DMS79 (cell line): ENCODE data around the gene TNIP2.
"Not testable (repeated sequence)": the region's sequence is repeated elsewhere in the genome, so short reads cannot be mapped to it uniquely, and the experiment has no call there.

Source experiments
- DNase-seq: peaks from one replicate; lab custom pipeline; 2025; lab: John Stamatoyannopoulos, UW

TNIP2 gene

DNA sequence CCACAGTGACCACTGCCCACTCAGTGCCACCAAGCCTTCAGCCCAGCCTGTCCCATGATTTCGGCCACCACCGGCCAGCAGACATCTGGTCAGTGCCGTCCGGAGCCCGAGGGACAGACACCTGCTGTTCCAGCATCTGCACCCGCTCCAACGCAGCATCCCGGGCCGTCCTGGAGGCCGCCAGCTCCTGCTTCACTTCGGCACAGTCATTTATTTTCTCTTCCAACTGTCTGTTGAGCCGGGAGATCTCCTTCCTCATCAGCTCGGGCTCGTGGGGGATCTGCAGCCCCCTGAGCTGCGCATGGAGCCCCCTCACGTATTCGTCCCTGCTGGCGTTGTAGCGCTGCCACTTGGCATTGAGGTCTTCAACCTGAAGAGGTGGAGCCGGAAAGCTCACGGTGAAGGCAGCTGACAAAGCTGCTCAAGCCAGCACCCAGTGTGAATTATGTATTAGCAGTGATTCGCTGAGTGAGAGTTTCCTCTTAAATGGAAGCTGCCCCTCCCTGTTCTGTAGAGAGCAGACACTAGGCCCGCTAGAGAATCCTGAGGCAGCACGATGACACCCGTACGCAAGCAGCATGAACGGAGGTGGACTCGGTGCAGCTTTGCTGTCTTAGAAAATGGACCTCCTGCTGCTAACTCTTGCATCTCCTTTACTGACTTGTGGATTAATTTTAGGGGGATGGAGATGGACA, 11.4 kb downstream of the TNIP2 start:
- DNase-seq = no peak

DNA sequence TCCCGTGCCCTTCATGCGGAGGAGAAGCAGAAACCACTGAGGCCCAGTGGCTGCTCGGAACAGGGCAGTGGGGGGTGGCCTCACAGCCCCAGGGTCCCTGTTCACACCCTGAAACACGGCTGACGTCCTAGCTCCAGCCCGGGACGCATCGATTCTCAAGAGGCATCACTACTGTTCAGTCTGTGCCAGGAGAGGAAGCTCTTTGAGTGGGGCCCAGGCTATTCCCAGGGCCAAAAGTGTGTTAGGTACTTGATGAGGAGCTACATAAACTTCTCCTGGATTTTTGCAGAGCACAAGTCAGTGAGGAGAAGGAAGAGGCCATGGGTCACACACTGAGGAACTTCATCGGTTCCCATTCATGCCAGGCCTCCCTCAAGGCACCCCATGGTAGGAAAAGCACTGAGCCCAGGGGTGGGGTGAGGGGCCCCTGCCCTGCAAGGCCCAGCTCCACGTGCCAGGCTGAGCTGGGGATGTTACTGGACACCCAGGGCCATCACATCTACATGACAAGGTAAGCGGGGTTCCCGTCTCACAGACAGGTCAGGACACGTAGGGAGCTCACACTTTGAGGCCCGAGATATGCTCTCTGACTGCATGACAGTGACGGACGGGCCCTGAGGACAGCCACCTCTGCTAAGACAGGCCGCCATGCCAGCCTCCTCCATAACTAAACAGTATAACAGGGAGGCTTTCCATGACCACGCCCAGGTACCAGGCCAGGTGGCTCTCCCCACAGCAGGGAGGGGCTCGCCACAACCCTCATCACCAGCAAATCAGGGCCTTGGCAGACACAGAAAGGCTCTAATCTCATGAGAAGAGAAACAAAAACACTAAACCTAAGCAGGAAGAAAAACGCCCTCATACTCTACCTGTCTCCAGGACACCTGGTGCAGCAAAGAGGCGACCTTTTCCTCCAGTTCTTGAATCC, 12.4 kb downstream of the TNIP2 start:
- DNase-seq = no peak

DNA sequence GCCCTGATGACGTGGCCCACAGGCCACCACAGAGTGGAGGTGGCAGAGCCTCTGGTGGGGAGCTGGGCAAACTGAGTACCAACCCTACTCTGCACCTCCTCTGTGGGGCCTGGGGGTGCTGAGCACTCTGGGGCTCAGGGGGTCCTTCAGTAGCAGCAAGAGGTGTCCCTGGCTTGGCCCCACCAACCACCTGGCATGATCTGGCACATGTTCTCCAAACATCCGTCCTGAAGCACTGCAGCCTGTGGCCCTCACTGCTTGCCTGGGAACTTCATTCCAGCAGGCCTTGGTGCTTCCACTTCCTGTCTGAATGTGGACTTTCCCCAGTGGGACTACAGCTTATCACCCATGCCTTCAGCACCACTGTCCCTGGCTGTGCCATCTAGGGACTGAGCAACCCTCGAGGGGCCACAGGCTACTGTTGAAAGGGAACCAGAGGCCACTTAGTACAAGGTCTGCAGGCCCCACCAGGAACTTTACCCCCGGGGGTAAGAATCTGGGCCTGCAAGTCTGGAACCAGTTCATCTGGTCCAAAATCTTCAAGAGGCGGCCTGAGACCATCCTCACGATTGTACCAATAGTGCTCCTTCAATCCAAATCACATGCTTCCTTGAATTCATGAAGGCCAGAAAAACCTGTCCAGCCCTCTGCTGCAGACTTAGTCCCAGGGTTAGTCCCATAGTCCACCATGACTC, 13.2 kb downstream of the TNIP2 start:
- no peak for DNase-seq

DNA sequence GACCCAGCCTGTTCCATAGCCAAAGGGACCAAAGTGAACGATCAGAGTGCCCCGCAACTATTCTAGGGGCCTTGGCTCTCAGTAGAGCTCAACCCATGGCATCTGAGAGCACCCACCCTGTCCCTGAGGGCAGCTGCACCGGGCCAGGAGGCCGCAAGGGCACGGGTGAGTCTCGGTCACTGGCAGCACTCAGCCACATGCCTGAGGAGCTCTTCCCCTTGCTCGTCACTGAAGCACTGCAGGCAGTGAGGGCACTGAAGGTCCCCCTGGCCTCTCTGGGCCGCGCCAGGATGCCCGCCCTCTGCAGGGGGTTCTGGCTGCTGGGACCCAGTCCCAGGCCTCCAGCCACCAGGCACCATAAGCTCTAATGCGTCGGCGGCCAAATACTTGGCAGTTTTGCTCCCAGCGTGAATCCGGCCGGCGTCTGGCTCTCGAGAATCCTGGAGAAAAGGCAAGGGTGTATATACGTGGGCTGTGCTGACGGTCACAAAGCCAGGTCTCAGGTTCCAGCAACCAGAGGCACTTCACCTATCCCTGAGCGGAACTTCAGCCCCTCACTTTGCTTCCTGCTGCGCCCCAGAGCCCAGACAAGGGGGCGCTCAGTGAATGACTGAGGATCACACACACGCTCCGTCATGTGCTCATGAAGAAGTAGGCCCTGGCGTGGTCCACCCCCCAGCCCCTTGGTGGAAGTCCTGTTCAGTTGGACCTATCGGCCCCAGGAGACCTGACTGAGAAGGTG, 13.9 kb downstream of the TNIP2 start:
- no peak for DNase-seq

DNA sequence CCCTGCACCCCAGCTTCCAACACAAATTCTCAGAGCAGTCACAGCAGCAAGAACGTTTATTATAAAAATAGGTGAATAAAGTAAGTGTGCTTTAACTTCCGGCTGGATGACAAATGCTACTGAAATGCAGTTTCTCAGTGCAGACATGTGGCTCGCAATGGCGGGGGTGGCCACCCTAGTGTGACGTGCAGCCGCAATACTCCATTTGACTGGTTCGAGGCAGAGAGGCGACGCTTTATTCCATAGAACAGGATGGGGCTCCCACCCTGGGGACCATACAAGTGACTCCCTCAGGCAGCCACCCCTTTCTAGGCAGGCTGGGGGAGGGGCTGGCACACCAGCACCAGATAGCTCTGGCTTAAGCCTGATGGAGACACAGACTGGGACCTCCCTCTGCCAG, 14.5 kb downstream of the TNIP2 start:
- DNase-seq = no peak

DNA sequence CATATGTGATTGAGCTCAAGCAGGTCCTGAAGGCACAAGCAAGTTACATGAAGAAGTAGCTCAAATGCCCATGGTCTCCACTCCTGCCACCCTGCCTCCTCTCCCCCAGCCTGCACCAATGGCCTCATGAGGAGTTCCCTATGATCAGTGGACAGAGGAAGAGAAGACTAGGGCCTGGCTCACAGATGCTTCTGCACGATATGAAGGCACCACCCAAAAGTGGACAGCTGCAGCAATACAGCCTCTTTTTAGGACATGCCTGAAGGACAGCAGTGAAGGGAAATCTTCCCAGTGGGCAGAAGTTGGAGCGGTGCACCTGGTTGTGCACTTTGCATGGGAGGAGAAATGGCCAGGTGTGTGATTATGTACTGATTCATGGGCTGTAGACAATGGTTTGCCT, 17.8 kb downstream of the TNIP2 start:
- DNase-seq = not testable (repeated sequence)

DNA sequence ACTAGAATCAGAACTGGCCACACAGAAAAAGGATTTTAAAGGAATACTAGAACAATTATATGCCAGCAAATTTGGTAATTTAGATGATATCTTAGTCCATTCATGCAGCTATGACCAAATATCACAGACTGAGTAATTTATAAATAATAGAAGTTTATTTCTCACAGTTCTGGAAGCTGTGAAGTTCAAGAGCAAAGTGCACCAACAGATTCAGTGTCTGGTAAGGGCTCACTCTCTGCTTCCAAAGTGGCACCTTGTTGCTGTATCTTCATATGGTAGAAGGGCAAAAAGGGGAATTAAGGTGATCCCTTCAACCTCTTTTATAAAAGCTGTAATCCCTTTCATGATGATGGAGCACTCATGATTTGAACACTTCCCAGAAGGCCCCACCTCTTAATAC, 20.3 kb downstream of the TNIP2 start:
- no peak for DNase-seq

DNA sequence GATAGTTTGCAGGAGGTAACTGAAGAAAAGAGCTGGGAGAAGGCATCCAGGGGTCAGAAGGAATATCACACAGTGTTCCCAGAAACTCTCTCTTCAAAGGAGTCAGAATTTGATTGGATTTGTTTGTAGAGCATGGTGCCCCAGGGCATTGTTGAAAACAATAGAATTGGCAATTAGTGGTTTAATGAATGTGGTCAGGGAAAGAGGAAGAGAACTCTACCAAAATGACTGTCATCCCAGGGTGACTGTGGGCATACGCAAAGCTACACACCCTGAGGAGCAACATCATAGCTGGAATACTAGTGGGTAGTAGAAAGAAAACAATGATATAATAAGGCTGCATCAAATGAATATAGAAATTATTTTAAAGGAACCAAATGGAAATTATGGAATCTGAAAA, 21.5 kb downstream of the TNIP2 start:
- no peak for DNase-seq

DNA sequence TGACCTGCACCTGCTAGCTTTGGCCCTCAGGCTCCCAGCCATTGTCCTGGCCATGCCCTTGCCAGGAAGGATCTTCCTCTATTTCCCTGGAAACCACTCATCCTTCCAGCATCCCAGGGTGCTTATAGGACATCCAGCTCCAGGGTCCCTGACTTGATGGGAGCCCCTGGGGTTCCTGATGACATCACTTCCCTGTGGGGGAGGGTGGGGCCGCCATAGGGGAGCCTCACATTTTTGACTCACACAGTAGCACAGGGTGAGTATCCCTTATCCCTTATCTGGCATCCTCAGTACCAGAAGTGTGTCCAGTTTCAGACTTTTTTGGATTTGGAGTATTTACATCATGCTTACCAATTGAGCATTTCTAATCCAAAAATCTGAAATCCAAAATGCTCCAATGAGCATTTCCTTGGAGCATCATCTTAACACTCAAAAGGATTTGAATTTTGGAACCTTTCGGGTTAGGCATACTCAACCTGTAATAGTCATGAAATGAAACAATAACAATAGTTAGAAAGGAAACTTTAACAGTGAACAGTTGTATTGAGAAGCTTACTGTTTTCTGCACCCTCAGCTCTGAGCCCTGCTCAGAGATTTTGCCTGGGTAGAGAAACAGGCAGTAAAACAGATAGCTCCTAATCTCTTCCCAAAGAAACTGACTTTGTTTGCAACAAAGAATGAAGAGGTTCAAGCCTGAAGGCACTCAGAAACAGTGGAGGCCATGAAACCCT, 22.1 kb downstream of the TNIP2 start:
- no peak for DNase-seq

DNA sequence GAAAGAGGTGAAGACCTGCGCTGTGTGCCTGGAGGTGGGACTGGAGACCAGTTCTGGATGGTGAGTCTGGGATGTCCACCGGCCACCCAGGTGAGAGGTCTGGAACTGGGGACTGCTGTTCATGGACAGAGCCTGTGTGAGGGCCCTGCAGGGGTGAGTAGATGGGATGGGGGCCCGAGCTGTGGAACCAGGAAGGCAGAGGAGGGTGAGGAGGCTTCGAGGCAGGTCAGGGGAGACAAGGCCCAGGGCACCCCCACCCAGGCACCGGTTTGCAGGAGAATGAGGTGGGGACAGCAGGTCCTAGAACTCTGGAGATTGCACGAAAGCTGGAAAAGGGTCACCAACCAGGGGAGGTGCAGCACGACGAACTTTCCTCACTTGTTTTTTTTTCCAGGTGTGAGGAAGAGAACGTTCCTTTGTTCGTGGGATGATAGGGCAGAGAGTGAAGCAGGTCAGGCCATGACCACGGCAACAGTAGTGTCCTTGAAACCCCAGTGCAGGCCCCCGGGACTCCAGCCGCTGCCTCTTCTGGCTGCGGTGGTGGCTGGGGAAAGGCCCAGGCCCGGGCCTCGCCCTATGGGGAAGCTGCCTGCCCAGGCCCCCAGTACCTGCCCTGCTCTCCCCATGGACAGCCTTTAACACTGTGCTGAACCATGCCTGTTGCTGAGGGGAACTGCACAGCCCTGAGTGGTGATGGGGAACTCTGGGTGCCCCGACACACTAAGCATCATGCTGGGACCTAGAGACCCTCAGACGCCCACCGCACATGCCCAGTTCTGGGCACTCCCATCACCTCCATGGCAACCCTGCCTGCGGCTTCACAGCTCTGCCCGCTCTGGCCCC, 22.9 kb downstream of the TNIP2 start:
- DNase-seq = no peak

DNA sequence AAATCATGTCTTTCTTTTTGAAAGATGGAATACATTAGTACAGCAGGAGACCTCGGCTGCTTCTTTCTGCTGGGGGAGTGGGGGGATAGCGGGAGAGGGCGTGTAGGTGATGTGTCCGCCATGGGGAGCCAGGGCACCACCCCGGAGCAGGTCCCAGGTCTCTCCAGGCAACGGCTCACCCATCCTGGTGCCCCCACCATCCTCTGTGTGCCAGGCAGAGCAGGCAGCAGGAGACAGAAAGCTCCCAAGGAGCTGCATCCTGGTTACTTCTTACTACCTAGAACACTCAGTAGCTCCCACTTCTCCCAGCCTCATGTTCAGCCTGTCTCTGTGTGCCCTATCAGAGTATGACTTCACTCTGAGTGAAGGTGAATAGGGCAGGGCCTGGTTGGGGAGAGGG, 23.6 kb downstream of the TNIP2 start:
- DNase-seq = no peak

DNA sequence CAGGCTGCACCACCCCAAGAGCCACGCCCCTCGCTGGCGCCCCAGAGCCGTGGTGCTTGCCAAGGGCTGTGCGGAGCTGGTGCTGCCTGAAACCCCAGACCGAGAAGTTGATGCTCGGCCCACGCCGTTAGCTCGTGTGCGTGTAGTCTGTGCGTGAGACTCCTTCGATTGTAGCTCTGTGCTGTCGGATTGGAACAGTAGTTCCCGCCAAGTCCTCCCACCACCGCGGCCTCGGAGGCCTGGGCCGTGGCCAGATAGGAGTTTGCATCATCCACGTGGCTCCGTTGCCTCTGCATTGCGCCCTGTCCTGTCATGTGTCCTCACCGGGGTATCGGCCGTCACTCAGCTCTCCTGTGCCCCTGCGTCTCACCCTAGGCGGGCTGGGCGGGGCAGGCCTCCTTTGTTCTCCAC, 24.2 kb downstream of the TNIP2 start:
- no peak for DNase-seq

DNA sequence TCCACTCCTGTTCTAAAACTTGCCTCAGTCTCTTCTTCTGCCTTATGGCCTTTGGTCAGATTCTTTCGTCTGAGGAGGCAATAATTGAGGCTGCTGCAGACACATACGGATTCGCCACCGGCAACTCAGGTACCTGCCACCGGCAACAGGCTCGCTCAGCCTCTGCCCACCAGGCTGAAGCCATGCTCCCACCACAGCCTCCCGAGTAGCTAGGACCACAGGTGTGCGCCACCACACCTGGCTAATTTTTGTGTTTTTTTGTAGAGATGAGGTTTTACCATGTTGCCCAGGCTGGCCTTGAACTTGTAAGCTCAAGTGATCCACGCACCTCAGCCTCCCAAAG, 26.6 kb downstream of the TNIP2 start:
- DNase-seq = no peak

DNA sequence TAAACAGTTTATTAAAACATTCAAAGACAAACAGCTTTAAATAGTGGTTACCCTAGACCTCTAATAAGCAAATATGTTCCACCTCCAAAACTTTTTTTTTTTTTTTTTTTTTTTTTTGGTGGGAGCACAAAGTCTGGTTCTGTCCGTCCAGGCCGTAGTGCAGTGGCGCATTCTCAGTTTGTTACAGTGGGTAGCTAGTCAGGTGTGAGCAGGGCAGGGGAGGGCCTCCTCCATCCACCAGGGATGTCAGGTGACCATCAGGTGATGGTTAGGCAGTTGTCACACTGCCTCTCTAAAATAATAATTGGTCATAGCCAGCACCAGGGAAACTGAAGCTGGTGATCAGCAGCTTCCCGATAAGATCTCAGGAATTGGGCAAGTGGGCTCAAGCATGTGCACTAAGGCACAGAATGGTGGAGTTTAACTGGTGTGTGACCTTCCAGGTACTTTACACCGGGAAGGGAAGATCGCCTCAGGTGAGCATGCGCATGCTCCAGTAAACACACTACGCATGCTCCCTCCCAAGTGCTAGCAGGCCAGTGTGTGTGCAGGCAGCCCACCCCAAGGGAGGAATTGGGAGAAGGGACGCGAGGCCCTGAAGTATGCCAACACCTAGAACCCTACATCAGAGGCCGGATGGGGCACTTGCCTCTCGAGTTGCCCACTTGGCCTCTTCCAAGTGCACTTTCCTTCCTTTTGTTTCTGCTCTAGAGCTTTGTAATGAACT, 27.2 kb downstream of the TNIP2 start:
- DNase-seq = no peak

DNA sequence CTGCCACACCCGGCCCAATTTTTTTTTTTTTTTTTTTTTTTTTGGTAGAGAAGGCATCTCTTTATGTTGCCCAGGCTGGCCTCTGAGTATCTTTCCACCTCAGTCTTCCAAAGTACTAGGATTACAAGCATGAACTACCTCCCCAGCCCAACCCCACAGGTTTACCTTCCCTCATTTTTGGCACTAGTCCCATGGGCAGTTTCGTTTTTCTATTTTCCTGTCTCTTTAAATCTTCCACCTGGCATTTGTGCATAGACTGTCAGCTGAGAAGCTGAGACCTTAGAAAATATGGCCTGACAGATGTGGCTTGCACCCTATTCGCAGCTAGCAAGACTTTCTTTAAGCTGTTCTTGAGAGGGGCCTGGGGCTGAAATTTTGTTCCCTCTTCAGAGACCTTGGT, 27.9 kb downstream of the TNIP2 start:
- DNase-seq = no peak

DNA sequence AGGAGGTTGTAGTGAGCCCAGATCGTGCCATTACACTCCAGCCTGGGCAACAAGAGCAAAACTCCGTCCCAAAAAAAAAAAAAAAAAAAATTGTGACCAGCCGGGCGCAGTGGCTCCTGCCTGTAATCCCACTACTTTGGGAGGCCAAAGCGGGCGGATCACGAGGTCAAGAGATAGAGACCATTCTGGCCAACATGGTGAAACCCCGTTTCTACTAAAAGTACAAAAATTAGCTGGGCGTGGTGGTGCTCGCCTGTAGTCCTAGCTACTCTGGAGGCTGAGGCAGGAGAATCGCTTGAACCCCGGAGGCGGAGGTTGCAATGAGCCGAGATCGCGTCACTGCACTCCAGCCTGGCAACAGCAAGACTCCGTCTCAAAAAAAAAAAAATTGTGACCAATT, 29.3 kb downstream of the TNIP2 start:
- not testable (repeated sequence) for DNase-seq

DNA sequence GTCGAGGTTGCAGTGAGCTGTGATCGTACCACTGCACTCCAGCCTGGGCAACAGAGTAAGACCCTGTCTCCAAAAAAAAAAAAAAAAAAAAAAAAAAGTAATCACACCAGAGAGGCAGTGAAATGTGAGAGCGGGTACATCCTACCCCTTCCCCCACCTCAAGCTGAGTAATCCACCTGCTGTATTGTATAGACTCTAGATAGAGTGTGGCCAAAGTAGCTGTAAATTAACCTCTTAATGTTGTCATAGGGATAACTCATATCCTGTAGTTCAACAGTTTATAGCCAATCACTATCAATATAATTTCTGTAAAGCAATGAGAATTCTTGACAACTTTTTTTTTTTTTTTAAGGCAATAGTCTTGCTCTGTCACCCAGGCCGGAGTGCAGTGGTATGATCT, 30.8 kb downstream of the TNIP2 start:
- no peak for DNase-seq

DNA sequence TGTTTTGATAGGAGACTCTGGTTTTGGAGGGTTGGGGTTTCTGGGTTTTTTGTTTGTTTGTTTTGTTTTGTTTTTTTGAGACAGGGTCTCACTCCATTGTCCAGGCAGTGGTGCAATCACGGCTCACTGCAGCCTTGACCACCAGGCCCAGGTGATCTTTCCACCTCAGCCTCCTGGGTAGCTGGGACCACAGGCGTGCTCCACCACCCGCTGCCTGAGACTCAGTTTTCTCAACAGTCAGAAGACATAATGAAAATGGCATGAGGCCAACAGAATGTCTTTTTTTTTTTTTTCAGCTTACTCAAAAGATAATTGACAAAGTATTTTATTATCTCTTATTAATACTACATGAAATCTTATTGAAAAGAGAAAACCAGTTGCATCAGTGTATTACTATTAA, 32.4 kb downstream of the TNIP2 start:
- no peak for DNase-seq

DNA sequence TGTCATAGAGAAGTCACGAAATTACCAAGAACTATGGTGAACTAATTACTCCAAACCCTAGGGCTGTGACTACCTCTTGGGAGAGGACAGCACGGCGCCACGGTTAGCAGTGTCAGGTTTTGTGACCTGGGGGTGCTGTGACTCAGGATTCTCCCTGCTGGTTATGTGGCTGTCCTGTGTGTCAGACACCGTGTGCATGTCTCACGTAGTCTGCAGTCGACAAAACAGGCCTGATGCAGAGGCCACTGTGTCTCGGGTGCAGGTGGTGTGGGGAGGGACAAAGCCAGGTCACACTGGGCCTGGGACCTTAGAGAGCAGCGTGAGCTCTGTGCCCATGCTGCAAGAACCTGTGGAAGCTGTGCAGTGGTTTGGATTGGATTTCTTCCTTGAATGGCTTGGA, 34.1 kb downstream of the TNIP2 start:
- DNase-seq = no peak

DNA sequence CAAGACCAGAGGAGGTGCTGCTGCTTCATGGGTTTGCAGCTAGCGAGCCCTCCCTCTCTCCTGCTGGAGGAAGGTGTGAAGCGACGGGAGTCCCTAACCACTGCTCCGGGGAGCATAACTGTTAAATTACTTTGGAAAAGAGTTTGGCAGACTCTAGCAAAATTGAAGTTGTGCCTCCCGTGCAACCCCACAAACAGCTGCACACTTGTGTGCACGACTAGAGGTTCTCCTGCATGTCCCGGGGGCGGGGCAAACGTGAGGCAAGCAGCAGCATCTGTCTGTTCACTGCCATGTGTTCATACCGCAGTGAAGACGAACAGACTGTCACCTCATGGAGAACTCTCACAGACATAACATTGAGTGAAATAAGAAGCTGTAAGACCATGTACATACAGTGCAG, 34.5 kb downstream of the TNIP2 start:
- no peak for DNase-seq
